ENCODE data around the gene TMEM14C.

The TMEM14C gene

GRCh38 chr6:10759312-10759839, 36.5 kb downstream of the TMEM14C start:
- H3K27ac Mint-ChIP-seq: no peak overlapping the region

GRCh38 chr6:10759884-10760329, 37.0 kb downstream of the TMEM14C start:
- Mint-ChIP-seq H3K4me1 (ENCODE audit: low read depth in 2 of 2) (peaks cover 7% of the 10 kb centered on the region in 2 donors), H3K36me3 (ENCODE audit: insufficient read depth) (peaks cover 51% of the 10 kb centered on the region), H3K27me3 (no peaks in the 10 kb centered on the region), H3K4me3 (no peak overlapping the region), H3K27ac (no peak overlapping the region), H3K9me3 (no peaks in the 10 kb centered on the region)
- ATAC-seq (replicated peaks) (no peak), DNase-seq (no peak)

More at GRCh38 chr6:10759312-10759839, 36.5 kb downstream of the TMEM14C start:
- H3K4me3 Mint-ChIP-seq: no peak overlapping the region
- ATAC-seq (replicated peaks): peak; percentile 49
- H3K36me3 Mint-ChIP-seq (ENCODE audit: insufficient read depth): peaks cover 51% of the 10 kb centered on the region
- DNase-seq: no peak
- no peaks in the 10 kb centered on the region for H3K27me3 Mint-ChIP-seq
- no peaks in the 10 kb centered on the region for H3K9me3 Mint-ChIP-seq
- peaks cover 10 to 13% of the 10 kb centered on the region in 2 donors for H3K4me1 Mint-ChIP-seq (ENCODE audit: low read depth in 2 of 2)

- Mint-ChIP-seq H3K27me3 (no peaks in the 10 kb centered on the region), H3K9me3 (no peaks in the 10 kb centered on the region), H3K4me1 (ENCODE audit: low read depth in 2 of 2) (peaks cover 0 to 7% of the 10 kb centered on the region in 2 donors), H3K36me3 (ENCODE audit: insufficient read depth) (peaks cover 24% of the 10 kb centered on the region), H3K27ac (no peak overlapping the region), H3K4me3 (no peak overlapping the region)
- no peak for ATAC-seq (replicated peaks)
- DNase-seq: no peak
These were observed 40.1 kb downstream of the TMEM14C start for GRCh38 chr6:10763006-10763405.

- ATAC-seq (replicated peaks): no peak
- Mint-ChIP-seq H3K4me3 (no peak overlapping the region), H3K9me3 (no peaks in the 10 kb centered on the region), H3K27ac (no peak overlapping the region), H3K4me1 (ENCODE audit: low read depth in 2 of 2) (peaks cover 0 to 2% of the 10 kb centered on the region in 2 donors), H3K27me3 (no peaks in the 10 kb centered on the region), H3K36me3 (ENCODE audit: insufficient read depth) (peaks cover 11% of the 10 kb centered on the region)
- no peak for DNase-seq
These were observed 46.5 kb downstream of the TMEM14C start for GRCh38 chr6:10769419-10769818.

- H3K4me1 Mint-ChIP-seq (ENCODE audit: low read depth in 2 of 2): peaks cover 0 to 2% of the 10 kb centered on the region in 2 donors
- peak overlapping the region in 1 of 2 donors; percentile 7 for H3K27ac Mint-ChIP-seq
- DNase-seq (no peak), ATAC-seq (replicated peaks) (no peak)
- no peaks in the 10 kb centered on the region for H3K9me3 Mint-ChIP-seq
- peaks cover 13% of the 10 kb centered on the region for H3K36me3 Mint-ChIP-seq (ENCODE audit: insufficient read depth)
- no peak overlapping the region for H3K4me3 Mint-ChIP-seq
- no peaks in the 10 kb centered on the region for H3K27me3 Mint-ChIP-seq
These were observed 48.6 kb downstream of the TMEM14C start for GRCh38 chr6:10771371-10771894.

- Mint-ChIP-seq H3K9me3 (no peaks in the 10 kb centered on the region), H3K4me1 (ENCODE audit: low read depth in 2 of 2) (no peaks in the 10 kb centered on the region), H3K4me3 (no peak overlapping the region), H3K27me3 (no peaks in the 10 kb centered on the region), H3K36me3 (ENCODE audit: insufficient read depth) (peaks cover 20% of the 10 kb centered on the region), H3K27ac (no peak overlapping the region)
- ATAC-seq (replicated peaks) (no peak), DNase-seq (no peak)
These were observed 55.4 kb downstream of the TMEM14C start for GRCh38 chr6:10778230-10778629.

- DNase-seq (no peak), ATAC-seq (replicated peaks) (no peak)
- Mint-ChIP-seq H3K9me3 (no peaks in the 10 kb centered on the region), H3K4me1 (ENCODE audit: low read depth in 2 of 2) (no peaks in the 10 kb centered on the region), H3K4me3 (no peak overlapping the region), H3K27ac (no peak overlapping the region), H3K27me3 (no peaks in the 10 kb centered on the region), H3K36me3 (ENCODE audit: insufficient read depth) (peaks cover 20% of the 10 kb centered on the region)
These were observed 56.2 kb downstream of the TMEM14C start for GRCh38 chr6:10779076-10779475.

Measured in effector memory CD8-positive, alpha-beta T cell (primary cell).